Endometrium (tissue), 2 donors: ENCODE measurements around the gene KRTAP24-1.

Source experiments
- FAIRE-seq: peaks from 2 replicates; lab custom pipeline; 2012; peaks lifted over from hg19 to GRCh38; lab: Jason Lieb, UNC
- donor health status: control.
- donor health status: control.

Gene KRTAP24-1

DNA sequence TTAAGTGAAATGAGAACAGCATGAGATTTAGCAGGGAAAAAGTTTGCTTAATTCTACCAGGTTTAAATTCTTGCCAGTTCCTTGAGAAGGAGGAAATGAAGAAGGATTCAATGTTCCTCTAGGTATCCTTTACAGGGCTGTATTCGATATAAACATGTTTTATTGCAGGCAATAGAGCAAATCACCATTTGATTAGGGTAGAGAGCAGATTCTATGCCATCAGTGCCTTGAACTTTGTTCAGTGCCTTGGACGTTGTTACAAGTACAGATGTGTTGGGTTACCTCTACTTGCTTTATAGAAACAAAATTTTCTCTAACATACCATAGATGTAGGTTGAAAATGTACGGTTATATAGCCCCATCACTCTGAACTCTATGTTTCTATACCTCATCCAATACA is 48.7 kb downstream of the KRTAP24-1 start:
- FAIRE-seq = no peak

- FAIRE-seq = no peak
Measured at GRCh38 chr21:30233228-30234020, 49.3 kb downstream of the KRTAP24-1 start.

GRCh38 chr21:30232011-30232410 is 50.7 kb downstream of the KRTAP24-1 start:
- FAIRE-seq = no peak
